Cardiac ventricle fibroblast (primary cell): Measurements from ENCODE around the gene RCN1. TPM values are rescaled to one million over a fixed set of nuclear protein-coding genes. Genes with fewer than 3 reads are reported as not detected.

ENCODE experiments used
- total RNA-seq: library from RNA; depleted of rRNA; stranded (reverse); fragments of >200 nt; gene quantifications from 2 replicates; pipeline ENCODE4 v1.2.3, GENCODE V29; 2015

Gene RCN1
- total RNA-seq = 423 and 473 TPM in 2 replicates

DNA sequence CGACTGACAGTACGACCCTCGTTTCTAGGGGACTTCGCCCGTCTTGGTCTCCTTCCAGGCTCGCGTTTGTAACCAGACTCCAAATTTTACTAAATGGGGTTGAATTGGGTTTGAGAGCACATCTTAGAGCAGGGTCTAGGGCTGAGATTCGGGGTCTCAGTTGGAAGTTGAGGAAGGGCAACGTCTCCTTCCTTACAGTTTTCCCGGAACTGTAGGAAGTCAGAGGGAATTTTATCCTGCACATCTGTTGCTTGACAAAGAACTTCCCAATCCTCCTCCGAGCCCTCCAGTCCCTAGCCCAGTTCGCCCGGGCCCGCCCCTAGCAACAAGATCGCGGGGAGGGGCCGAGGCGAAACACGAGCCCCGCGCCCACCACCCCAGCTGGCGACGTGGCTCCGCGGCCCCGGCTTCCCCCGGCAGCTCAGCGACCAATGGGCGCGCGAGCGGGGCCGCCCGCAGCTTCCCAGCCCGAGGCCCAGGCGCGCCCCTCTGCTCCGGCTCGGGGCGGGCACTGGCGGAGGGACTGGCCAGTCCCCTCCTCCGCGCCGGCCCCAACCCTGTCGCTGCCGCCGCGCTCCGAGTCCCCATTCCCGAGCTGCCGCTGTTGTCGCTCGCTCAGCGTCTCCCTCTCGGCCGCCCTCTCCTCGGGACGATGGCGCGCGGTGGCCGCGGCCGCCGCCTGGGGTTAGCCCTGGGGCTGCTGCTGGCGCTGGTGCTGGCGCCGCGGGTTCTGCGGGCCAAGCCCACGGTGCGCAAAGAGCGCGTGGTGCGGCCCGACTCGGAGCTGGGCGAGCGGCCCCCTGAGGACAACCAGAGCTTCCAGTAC, at the start of gene RCN1:
RCN1 (plus strand) TSS at position 530 of the 826 bp plus-strand sequence; CDS start at position 653, 123 bp downstream.

